CD8-positive, alpha-beta memory T cell (primary cell): ENCODE results near the gene SDHB. TPM values are rescaled to one million over a fixed set of nuclear protein-coding genes. Genes with fewer than 3 reads are reported as not detected.

Experiments used
- polyA plus RNA-seq: library from polyadenylated mRNA; unstranded; fragments of 300-500 nt; fragmentation: Illumina TruSeq; gene quantifications from one replicate; pipeline ENCODE4 v1.2.3, GENCODE V29; 2021
- total RNA-seq, 2 experiments: library from RNA; stranded (reverse); gene quantifications; one replicate each; pipeline ENCODE4 v1.2.3, GENCODE V29; 2021

The SDHB gene
- total and polyA plus RNA-seq, 3 experiments from 2014 or later: 147 to 156 (median 150) TPM

Other genes starting within 250 kb of the SDHB start
- gene RNU1-2, start 158.1 kb downstream of the SDHB start, total RNA-seq: 1,000 to 10,000 TPM; 1,293 to 1,300 TPM
- not detected for gene RNU1-2, start 158.1 kb downstream of the SDHB start, polyA plus RNA-seq
- gene CROCC, start 132.1 kb downstream of the SDHB start, total RNA-seq: 10 to 100 TPM; 25.6 to 30.1 TPM
- 6.9 TPM for gene CROCC, start 132.1 kb downstream of the SDHB start, polyA plus RNA-seq
- gene MFAP2, start 73.4 kb downstream of the SDHB start, total RNA-seq: not detected
- 0.39 TPM for gene MFAP2, start 73.4 kb downstream of the SDHB start, polyA plus RNA-seq
- 10 to 100 TPM; 43.8 to 44.0 TPM for gene ATP13A2, start 42.1 kb downstream of the SDHB start, total RNA-seq
- 61.3 TPM for gene ATP13A2, start 42.1 kb downstream of the SDHB start, polyA plus RNA-seq
- gene PADI2, start 65.4 kb upstream of the SDHB start, total RNA-seq: not detected
- not detected for gene PADI2, start 65.4 kb upstream of the SDHB start, polyA plus RNA-seq
- not detected for gene PADI1, start 151.1 kb upstream of the SDHB start, total RNA-seq
- not detected for gene PADI1, start 151.1 kb upstream of the SDHB start, polyA plus RNA-seq
- gene PADI3, start 195.1 kb upstream of the SDHB start, total RNA-seq: not detected
- not detected for gene PADI3, start 195.1 kb upstream of the SDHB start, polyA plus RNA-seq